Dedifferentiated amniotic fluid mesenchymal stem cell (primary cell): Measurements from ENCODE around the gene TBL1XR1.
A peak's percentile ranks its signal among the peaks of the same experiment; 100 is the strongest.

ENCODE experiments used
- DNase-seq: peaks from one replicate; pipeline ENCODE4 v3.0.0-alpha.2; 2016; ENCODE audit errors: extremely low spot score

The TBL1XR1 gene

GRCh38 chr3:177109688-177110330 is 87.5 kb downstream of the TBL1XR1 start:
- DNase-seq, result no peak

DNA sequence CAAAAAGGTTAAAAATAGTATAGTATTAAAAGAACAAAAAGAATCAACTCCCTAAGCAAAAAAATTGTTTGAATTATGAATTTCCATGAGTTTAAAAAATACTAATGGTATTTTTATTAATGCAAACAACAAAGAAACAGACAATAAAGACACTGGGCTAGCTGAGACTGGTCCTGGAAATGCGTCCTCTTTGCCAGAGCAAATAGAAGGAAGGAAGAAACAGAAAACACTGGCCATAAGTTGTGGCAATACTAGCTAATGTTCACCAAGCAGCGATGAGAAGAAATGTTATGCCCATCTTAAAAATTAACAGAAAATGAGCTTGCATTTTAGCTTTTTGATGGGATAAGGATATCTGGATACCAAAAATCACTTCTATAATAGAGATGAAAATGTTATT is 88.6 kb downstream of the TBL1XR1 start:
- DNase-seq, result no peak

DNA sequence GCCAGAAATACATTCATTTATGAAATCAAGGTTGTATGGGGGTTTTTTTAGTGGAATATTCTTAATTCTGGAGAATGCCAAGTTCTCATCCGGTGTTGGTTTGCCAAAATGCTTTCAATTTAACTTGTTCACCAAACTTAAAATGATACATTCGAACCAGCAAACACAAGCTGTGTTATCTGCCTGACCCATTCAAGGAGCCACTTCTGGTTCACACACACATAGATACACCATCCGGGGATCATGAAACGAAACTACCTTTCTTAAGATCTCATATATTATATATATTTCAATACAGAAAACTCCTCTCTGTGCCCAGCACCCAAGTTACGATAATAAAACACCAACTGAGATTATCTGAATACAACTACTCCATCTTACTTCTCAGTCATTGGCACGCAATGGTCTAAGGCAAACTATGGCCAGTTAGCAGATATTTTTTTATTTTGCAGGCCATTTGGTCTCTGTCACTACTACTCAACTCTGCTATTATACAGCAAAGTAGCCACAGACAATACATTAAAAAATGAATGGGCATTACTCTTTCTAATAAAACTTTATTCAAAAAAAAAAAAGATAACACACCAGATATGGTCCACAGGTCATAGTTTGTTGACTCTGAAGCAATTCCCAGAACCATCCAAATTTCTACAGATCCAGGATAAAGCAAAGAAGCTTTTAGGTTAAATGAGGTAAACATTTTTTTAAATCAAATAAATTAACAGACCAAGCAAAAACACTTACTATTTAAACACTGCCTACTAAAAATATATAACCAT is 89.6 kb downstream of the TBL1XR1 start:
- DNase-seq, result no peak

GRCh38 chr3:177106594-177106993 is 90.7 kb downstream of the TBL1XR1 start:
- DNase-seq, result no peak

DNA sequence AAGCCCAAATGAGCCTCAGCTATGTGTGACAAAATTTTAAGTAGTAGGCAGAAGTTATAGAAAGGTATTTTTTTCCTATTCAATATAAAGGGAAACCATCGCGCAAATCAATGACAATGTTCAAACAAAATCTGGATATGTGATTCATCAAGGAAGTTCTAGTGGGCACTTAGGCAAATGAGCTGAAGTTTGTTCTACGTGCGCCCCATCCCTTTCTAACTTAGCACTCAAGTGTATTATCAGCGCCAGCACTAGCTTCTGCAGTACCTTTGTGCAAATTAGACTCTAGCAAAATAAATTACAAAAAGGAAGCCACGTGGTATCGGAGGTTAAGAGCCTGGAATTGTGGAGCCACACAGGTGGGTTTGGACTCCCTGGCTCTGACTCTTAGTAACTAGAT is 91.1 kb downstream of the TBL1XR1 start:
- no peak for DNase-seq

GRCh38 chr3:177105623-177106022 is 91.7 kb downstream of the TBL1XR1 start:
- no peak for DNase-seq

- no peak for DNase-seq
Observed at GRCh38 chr3:177104299-177104992, 92.8 kb downstream of the TBL1XR1 start.

- no peak for DNase-seq
Observed at GRCh38 chr3:177102553-177102952, 94.7 kb downstream of the TBL1XR1 start.

DNA sequence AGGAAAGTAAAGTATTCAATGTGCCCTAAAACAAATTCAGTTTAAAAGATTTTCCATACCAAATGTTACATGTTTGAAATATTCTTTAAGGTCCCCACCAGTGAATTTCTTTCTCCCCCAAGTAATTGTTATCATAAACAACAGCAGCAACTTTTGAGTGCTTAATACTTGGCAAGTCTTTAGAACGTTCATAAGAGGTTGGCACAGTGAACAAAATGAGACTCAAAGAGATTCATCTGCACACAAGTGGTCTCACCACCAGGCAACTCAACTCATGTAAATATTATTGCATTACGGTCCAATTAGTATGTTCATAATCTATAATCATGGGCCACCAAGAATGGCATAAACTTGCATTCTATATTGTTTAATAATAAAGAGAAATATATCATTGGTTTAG is 98.7 kb downstream of the TBL1XR1 start:
- no peak for DNase-seq

- no peak for DNase-seq
Observed at GRCh38 chr3:177096615-177097014, 100.7 kb downstream of the TBL1XR1 start.

DNA sequence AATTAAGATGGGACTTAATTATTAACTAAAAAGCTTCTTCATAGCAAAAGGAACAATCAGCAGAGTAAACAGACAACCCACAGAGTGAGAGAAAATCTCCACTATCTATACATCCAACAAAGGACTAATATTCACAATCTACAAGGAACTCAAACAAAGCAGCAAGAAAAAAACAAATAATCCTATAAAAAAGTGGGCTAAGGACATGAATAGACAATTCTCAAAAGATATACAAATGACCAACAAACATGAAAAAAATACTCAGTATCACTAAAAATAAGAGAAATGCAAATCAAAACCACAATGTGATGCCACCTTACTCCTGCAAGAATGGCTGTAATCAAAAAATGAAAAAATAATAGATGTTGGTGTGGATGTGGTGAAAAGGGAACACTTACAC is 103.3 kb downstream of the TBL1XR1 start:
- no peak for DNase-seq

- no peak for DNase-seq
Observed at GRCh38 chr3:177089901-177090300, 107.4 kb downstream of the TBL1XR1 start.

DNA sequence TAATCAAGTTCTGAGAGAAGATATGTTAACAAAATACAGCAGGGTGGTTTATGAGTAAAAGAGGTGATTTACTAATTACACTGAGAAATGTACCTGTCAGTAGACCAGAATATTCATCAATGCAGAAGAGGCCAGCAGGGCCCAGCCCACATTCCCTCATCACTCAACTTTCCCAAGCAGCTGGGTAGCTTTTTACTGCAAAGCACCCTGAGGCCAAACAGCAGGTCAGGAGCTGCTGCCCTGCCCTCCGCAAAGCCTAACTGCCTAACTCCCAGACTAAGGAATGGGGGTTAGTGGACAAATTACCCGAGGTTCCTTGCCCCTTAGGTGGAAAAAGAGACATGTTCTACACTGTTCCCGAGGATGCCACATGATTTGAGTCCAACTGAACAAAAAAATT is 108.2 kb downstream of the TBL1XR1 start:
- DNase-seq, result no peak

- no peak for DNase-seq
Observed at GRCh38 chr3:177085794-177086193, 111.5 kb downstream of the TBL1XR1 start.

- DNase-seq, result no peak
Observed at GRCh38 chr3:177084616-177085015, 112.7 kb downstream of the TBL1XR1 start.

GRCh38 chr3:177080122-177080521 is 117.2 kb downstream of the TBL1XR1 start:
- no peak for DNase-seq

- no peak for DNase-seq
Observed at GRCh38 chr3:177079684-177080083, 117.6 kb downstream of the TBL1XR1 start.

- no peak for DNase-seq
Observed at GRCh38 chr3:177071496-177072156, 125.7 kb downstream of the TBL1XR1 start.

DNA sequence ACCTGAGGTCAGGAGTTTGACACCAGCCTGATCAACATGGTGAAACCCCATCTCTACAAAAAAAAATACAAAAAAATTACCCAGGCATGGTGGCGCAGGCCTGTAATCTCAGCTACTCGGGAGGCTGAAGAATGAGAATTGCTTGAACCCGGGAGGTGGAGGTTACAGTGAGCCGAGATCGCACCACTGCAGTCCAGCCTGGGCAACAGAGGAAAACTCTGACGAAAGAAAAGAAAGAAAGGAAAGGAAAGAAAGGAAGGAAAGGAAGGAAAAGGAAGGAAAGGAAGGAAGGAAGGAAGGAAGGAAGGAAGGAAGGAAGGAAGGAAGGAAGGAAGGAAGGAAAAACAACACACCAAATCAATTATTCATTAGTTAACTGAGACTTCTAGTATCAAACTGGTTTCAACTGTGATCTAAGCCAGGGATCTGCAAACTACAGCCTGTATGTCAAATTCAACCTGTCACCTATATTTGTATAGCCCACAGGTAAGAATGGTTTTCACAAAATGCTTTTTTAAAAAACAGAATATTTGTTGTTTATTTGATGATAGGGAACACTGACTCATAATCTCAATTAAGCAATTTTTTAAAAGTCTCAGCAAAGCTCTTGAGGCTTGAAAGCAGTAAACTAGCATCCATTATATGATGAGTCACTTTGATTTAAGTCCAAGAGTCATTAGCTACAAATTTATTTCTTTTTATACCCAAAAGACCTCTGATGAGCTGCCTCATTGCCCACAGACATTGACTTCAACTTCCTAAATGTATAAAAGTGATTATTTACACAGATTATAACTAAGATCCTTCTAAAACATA is 127.6 kb downstream of the TBL1XR1 start:
- DNase-seq, result peak; percentile 22

DNA sequence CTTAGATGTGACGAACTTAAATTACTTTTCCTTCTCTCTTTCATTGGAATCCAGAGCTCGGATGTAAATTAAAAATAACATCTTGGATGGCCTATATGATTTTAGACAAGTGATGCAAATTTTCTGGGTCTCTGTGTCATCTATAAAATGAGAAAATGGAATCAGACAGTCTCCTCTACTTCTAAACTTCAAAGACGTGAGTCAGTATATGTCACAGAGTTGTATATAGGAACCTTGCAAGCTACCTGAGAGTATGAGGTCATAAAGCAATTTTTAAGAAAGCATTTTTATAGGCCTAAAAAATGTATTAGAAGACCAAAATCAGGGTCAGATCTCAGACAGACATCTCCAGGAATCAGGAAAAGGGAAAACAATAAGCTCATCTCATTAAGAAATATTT is 128.3 kb downstream of the TBL1XR1 start:
- DNase-seq, result no peak

GRCh38 chr3:177066068-177066467 is 131.2 kb downstream of the TBL1XR1 start:
- DNase-seq, result no peak
